GM12892 (cell line): ENCODE results near the gene PARD3.

ENCODE experiments used
- DNase-seq: peaks from one replicate; pipeline ENCODE4 v3.0.0; 2011; ENCODE audit not compliant: insufficient read length
- FAIRE-seq: peaks from 2 replicates; lab custom pipeline; 2011; peaks lifted over from hg19 to GRCh38; lab: Jason Lieb, UNC
- POLR2A ChIP-seq: IDR thresholded peaks from 2 replicates; pipeline ENCODE4 v1.6.1; 2011; ENCODE audit warnings: low read depth, low read length, control low read depth
- POLR2AphosphoS5 ChIP-seq: IDR thresholded peaks from 2 replicates; pipeline ENCODE4 v1.6.1; 2011; ENCODE audit warnings: low read depth, low read length, control low read depth
- TAF1 ChIP-seq: IDR thresholded peaks from 2 replicates; pipeline ENCODE4 v1.6.1; 2011; ENCODE audit warnings: low read depth, mild to moderate bottlenecking, control low read depth, low read length, borderline replicate concordance

The PARD3 gene

DNA sequence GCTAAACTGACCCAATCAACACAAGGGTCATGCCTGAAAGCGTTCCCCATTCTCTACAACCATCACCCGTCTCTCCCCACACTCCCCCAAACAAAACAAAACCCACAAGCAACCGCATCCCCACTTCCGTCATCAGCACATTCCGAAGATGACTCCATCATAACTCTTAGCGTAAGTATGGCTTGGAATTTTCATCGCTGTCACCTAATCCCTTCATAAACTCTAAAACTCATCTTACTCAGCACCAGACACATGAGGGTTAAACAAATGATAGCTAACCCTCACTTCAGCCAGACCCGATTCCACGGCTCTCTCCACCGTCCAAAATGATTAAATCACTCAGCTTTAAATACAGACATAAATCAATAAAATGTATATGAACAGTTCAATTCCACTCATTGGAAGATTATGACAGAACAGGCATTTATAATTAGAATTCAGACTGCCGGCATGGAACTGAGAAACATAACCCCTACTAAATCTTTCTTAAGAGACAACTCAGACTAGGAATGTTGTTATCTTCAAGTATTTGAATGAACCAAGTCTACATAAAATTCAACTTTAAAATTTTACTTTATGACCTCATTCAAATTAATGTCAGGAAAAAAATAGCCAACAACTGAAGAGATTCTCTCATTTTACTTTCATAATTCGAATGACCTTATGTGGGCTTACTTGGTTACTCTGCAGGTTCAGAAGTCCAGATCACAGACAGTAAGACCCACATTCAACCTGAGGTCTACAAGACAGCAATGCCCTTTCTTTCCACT lies 215.9 kb downstream of the PARD3 start:
- FAIRE-seq (no peak), DNase-seq (no peak)
- TF ChIP-seq POLR2AphosphoS5 (no peak), TAF1 (no peak), POLR2A (no peak)

DNA sequence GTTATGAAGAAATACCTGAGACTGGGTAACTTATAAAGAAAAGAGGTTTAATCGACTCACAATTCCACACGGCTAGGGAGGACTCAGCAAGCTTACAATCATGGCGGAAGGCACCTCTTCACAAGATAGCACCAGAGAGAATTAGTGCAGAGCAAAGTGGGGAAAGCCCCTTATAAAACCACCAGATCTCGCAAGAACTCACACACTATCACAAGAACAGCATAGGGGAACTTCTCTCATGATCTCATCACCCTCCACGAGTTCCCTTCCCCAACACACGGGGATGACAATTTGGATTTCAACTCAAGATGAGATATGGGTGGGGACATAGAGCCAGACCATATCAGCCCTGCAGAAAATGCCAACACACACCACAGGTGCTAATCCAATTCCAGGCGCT lies 218.7 kb downstream of the PARD3 start:
- TF ChIP-seq POLR2A, result no peak
- TF ChIP-seq POLR2AphosphoS5, result no peak
- TF ChIP-seq TAF1, result no peak
- no peak for FAIRE-seq
- DNase-seq, result no peak

DNA sequence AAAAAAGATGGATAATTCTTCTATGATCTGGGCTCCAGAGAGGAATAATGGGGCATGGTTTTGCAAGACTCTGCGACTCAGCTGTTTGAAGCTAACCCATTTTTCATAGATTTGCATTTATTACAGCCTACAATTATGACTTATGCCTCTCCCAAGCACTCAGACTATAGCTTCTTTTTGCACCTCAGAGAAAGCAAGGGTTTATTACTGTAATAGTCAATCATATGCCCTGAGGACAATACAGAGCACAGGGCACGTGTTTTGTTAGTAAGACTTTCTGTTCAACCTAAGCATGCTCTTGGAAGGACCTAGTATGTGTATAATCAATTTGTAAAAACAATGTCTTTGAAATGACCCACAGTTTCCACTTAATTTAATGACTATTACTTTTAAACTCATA lies 221.2 kb downstream of the PARD3 start:
- TF ChIP-seq POLR2A (no peak), POLR2AphosphoS5 (no peak), TAF1 (no peak)
- FAIRE-seq, result no peak
- no peak for DNase-seq

DNA sequence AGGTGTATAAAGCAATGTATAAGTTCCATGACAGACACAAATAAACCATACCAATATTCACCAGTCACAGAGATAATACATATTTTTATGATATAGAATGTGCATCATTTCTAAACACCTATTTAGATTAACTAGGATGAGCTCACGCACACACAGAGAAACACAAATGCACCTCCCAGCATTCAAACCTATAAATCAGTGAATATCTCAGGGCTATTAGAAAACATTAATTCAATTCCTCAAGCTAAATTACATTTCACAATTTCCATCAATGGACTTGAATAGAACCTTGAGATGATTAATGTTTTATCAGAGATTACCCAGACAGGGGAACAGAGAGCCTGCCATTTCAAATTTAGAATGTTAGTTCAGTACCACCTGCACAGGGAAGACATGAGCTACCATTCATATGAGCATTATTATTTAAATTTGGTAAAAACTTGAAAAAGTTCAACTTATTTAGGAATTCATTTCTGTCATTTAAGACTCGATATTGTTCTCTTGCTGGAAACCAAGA lies 221.7 kb downstream of the PARD3 start:
- no peak for FAIRE-seq
- TF ChIP-seq POLR2A (no peak), TAF1 (no peak), POLR2AphosphoS5 (no peak)
- DNase-seq, result no peak

DNA sequence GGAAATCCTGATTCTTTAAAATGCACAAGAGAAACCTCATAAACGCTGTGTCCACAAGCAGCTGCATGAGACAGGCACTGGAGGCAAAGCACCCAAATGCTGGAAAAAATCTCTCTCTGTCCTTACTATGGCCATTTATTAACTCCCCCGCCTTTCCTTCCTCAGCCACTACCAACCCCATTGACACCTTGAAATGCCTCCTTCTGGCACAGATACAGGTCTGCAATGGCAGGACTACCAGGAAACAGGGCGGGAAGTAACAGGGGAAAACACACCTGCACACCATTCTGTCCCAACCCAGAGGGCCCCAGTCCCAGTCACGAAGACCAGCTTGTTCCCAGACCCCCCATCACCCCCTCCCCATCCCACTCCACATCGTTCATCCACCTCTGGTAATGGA lies 224.3 kb downstream of the PARD3 start:
- FAIRE-seq (no peak), DNase-seq (no peak)
- no peak for TF ChIP-seq TAF1
- no peak for TF ChIP-seq POLR2A
- no peak for TF ChIP-seq POLR2AphosphoS5

DNA sequence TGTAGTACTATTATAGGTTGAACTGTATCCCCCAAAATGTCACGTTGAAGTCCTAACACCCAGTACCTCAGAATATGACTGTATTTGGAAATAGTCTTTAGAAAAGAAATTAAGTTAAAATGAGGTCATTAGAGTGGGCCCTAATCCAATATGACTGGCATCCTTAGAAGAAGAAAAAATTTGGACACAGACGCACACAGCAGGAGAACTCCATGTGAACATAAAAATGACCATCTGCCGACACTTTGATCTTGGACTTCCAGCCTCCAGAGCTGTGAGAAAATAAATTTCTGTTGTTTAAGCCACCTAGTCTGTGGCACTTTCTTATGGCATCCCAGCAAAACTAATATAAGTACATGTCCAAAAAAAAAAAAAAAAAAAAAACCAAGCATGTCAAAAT lies 225.8 kb downstream of the PARD3 start:
- FAIRE-seq (no peak), DNase-seq (no peak)
- TF ChIP-seq POLR2AphosphoS5 (no peak), TAF1 (no peak), POLR2A (no peak)

DNA sequence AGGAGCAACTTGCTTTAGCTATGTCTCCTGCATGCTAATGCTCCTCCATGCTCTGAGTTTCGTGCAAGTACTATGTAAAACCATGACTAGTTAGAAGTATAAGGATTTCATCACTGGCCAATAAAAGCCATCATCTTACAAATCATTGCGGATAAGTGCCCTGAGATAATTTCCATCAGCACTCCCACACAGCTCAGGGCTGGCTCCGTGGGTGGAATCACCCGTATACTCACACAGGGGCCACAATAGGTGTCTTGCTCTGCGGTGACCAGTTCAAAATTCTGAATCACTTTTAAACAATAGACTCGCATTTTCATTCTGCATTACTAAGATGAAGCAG lies 227.4 kb downstream of the PARD3 start:
- FAIRE-seq (no peak), DNase-seq (no peak)
- TF ChIP-seq POLR2AphosphoS5 (no peak), POLR2A (no peak), TAF1 (no peak)

DNA sequence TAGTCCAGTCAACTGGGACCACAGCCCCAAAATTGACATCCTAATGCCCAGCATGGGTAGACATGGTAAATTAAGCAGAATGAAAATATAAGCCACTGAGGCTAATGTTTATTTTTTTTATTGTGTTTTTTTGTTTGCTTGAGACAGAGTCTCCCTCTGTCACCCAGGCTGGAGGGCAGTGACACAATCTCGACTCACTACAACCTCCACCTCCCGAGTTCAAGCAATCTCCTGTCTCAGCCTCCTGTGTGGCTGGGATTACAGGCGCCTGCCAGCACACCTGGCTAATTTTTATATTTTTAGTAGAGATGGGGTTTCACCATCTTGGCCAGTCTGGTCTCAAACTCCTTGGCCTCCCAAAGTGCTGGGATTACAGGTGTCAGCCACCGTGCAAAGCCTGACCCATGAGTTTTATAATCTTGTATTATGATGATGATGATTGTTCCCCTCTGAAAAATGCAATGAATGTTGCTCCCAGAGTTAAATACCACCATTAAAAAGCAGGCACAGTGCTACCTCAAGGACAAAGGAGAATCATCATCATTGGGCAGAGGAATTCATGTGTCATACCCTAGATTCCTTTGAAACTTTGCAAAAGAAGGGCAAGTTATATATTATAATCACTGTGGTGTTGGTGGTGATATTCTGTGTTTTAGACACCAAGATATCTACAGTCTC lies 228.0 kb downstream of the PARD3 start:
- FAIRE-seq, result no peak
- TF ChIP-seq POLR2AphosphoS5 (no peak), TAF1 (no peak), POLR2A (no peak)
- DNase-seq, result no peak

DNA sequence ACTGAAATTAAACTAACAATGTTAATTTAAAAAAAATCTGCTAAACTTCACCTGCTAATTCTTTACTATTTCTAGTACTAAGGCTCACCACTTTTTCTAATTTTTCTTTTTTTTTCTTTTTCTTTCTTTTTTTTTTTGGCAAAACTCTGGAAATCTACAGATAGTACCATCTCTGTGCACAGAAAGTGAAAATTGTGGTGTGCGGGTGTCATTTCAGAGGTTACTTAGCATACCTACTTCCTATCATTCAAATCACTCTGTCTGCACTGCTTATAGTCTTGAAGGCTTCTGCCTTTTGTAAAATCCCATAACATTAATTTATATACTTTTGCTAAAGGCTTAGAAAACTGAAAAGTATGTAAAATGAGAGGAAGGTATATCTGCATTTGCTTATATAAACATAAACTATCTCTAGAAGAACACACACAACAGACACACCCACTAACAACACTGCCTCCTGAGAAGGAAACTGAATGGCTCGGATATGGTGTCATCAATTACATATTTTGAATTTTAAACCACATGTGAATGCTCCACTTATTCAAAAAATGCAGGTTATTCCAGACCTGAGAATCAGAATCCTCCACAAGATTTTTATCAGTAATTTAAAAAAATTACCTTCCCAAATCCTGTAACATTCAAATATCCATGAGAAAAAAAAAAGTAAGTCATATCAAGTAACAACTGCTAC lies 229.5 kb downstream of the PARD3 start:
- DNase-seq, result no peak
- FAIRE-seq, result no peak
- TF ChIP-seq POLR2A (no peak), TAF1 (no peak), POLR2AphosphoS5 (no peak)

DNA sequence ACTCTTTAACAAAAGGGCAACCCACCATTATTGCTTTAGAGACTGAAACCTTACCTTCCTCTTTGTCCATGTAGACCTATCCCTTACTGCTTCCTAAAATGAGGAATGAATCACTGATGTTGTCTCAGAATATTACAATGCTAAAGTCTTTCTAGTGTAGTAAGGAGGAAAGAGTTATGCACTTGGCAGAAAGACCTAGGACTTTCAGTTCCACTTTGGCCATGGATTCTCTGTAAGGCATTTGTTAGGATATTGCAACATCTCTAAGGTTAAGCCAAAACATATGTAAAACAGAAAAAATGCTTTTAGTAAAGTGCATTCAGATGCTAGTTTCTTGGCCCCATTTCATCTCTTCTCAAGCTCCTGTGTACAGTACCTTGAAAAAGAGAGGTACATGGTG lies 230.9 kb downstream of the PARD3 start:
- FAIRE-seq, result no peak
- no peak for DNase-seq
- no peak for TF ChIP-seq POLR2A
- no peak for TF ChIP-seq TAF1
- TF ChIP-seq POLR2AphosphoS5, result no peak

DNA sequence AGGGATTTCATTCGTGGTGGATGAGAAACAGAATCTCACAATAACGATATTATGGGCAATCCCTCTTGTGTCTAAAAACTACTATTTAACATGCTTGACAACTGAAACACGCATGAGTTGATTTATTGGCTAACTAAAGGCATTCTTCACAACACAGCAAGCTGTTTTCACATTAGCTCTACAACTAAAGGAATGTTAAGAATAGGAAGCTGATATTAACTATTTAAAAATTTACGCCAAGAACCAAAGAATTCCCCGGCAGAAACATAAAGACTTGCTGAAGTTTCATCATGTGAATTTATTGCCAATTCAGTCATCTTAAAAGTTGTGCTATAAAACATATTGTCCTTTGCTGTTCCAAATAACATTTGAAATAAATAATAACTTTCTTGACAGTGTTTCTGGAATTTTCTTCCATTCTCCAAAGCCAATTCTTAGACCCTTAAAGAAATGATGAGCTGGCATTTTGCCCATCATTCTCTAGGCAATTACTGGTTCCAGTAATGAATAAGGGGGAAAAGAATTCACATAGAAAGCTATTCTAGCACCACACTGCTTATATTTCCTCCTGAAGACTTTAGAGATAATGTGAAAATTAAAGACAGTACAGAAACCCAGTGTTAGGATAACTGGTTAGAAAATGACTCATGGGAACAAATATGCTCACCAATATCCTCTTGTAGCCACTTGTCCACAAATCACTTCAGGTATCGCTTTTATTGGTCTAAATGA lies 233.1 kb downstream of the PARD3 start:
- DNase-seq (no peak), FAIRE-seq (no peak)
- TF ChIP-seq POLR2A, result no peak
- no peak for TF ChIP-seq POLR2AphosphoS5
- no peak for TF ChIP-seq TAF1
